HepG2 (cell line): ENCODE results near the gene MAP2K3. TPM values are rescaled to one million over a fixed set of nuclear protein-coding genes. Genes with fewer than 3 reads are reported as not detected.

Experiments used
- ATAC-seq: fragments of 200-7000 bp; cut with Tn5 transposase; 3 replicates; pipeline ENCODE4 v1.9.1; 2020; ENCODE audit warnings: mild to moderate bottlenecking, moderate library complexity
- BruUV-seq: library from RNA; stranded (reverse); fragments of 400-500 nt; replicated peaks from 2 replicates; lab custom pipeline; 2021; lab: Mats Ljungman, UMichigan
- CTCF ChIA-PET: fragments of 300-600 bp; formaldehyde crosslinking; extraction: SDS; loops from one replicate; lab custom pipeline; 2021; ENCODE audit warnings: low total read pairs, inconsistent platforms, low intra/inter-chr PET ratio; lab: Yijun Ruan, JAX
- POLR2A ChIA-PET: fragments of 350-600 bp; sonication (Branson Sonifier 250); formaldehyde crosslinking; loops from one replicate; lab custom pipeline; 2020; ENCODE audit warnings: antibody characterized with exemption, inconsistent platforms; lab: Yijun Ruan, JAX
- DNase-seq: peaks from one replicate; pipeline ENCODE4 v3.0.0-alpha.2; 2015; ENCODE audit warnings: low spot score
- FAIRE-seq: peaks from 3 replicates; lab custom pipeline; 2011; peaks lifted over from hg19 to GRCh38; lab: Jason Lieb, UNC
- H2AFZ ChIP-seq: one replicate; pipeline ENCODE4 v1.6.1; 2011; ENCODE audit warnings: low read length, inconsistent platforms
- H3K27ac ChIP-seq: fragments of 300-600 bp; 3 replicates; pipeline ENCODE4 v1.8.0; 2011; ENCODE audit warnings: mixed run types, mild to moderate bottlenecking, mixed read lengths, low read length, inconsistent platforms; ENCODE audit not compliant: insufficient read depth; ENCODE audit errors: extremely low read length
- H3K27me3 ChIP-seq, 2 experiments: fragments of 200-600 bp in 1 of 2; 2 replicates in 1 of 2; 3 replicates in 1 of 2; pipeline versions ENCODE4 v1.6.0 to v1.8.0; 2011; ENCODE audit warnings: low read length in 2 of 2, mild to moderate bottlenecking in 2 of 2, moderate library complexity in 2 of 2, inconsistent platforms in 1 of 2; ENCODE audit not compliant: insufficient read depth in 2 of 2, control insufficient read depth in 1 of 2
- H3K36me3 ChIP-seq, 2 experiments: fragments of 200-600 bp in 1 of 2; replicated peaks in 1 of 2; 2 replicates in 1 of 2; 3 replicates in 1 of 2; pipeline versions ENCODE4 v1.5.1 to v1.8.0; 2011; ENCODE audit warnings: low read length in 2 of 2, inconsistent platforms in 1 of 2; ENCODE audit not compliant: insufficient read depth in 2 of 2, control insufficient read depth in 1 of 2
- H3K4me1 ChIP-seq: 2 replicates; pipeline ENCODE4 v1.5.1; 2012; ENCODE audit warnings: low read length, inconsistent platforms; ENCODE audit not compliant: insufficient read depth
- H3K4me2 ChIP-seq: 2 replicates; pipeline ENCODE4 v1.6.0; 2011; ENCODE audit warnings: low read depth, low read length, inconsistent platforms
- H3K4me3 ChIP-seq, 3 experiments: fragments of 200-600 bp in 1 of 3; sonication (generic), shearing (Covaris generic) in 1 of 3; replicated peaks in 1 of 3; 2 replicates each; pipeline ENCODE4 v1.5.1; 2011 to 2016; ENCODE audit warnings: low read length in 3 of 3, inconsistent platforms in 2 of 3, low read depth in 2 of 3, mild to moderate bottlenecking in 2 of 3, control low read depth in 1 of 3, mixed read lengths in 1 of 3; ENCODE audit not compliant: insufficient read depth in 1 of 3
- H3K79me2 ChIP-seq: one replicate; pipeline ENCODE4 v1.6.1; 2011; ENCODE audit warnings: low read length, inconsistent platforms; ENCODE audit not compliant: insufficient read depth
- H3K9ac ChIP-seq: 2 replicates; pipeline ENCODE4 v1.6.0; 2011; ENCODE audit warnings: mild to moderate bottlenecking, low read depth, low read length, inconsistent platforms; ENCODE audit not compliant: insufficient read depth
- H3K9me3 ChIP-seq: 2 replicates; pipeline ENCODE4 v1.5.1; 2012; ENCODE audit warnings: mild to moderate bottlenecking, low read length
- H4K20me1 ChIP-seq: 2 replicates; pipeline ENCODE4 v1.6.0; 2011; ENCODE audit warnings: inconsistent platforms, mild to moderate bottlenecking, low read length, moderate library complexity; ENCODE audit not compliant: insufficient read depth
- BRCA1 ChIP-seq: sonication (generic); formaldehyde crosslinking; IDR thresholded peaks from 2 replicates; pipeline ENCODE4 v1.4.0; 2020; ENCODE audit warnings: missing genetic modification reagents
- CREB1 ChIP-seq, 2 experiments: fragments of 450-650 bp in 1 of 2; IDR thresholded peaks; 2 replicates each; pipeline ENCODE4 v1.6.1; 2016 to 2017; ENCODE audit warnings: control low read depth in 1 of 2, mild to moderate bottlenecking in 1 of 2, missing compliant biosample characterization in 1 of 2, missing genetic modification characterization in 1 of 2
- DPF2 ChIP-seq: sonication (generic); formaldehyde crosslinking; IDR thresholded peaks from 2 replicates; pipeline ENCODE4 v1.4.0; 2020; ENCODE audit warnings: mild to moderate bottlenecking, low read depth, missing genetic modification reagents, borderline replicate concordance
- IRF2 ChIP-seq: IDR thresholded peaks from 2 replicates; pipeline ENCODE4 v1.6.1; 2018; ENCODE audit warnings: missing genetic modification reagents, missing compliant biosample characterization
- KMT2A ChIP-seq: sonication (generic); formaldehyde crosslinking; IDR thresholded peaks from 2 replicates; pipeline ENCODE4 v1.4.0; 2020; ENCODE audit warnings: missing genetic modification reagents
- MED13 ChIP-seq: sonication (generic); formaldehyde crosslinking; IDR thresholded peaks from 2 replicates; pipeline ENCODE4 v1.5.0; 2020; ENCODE audit warnings: missing genetic modification reagents
- MED8 ChIP-seq: sonication (generic); formaldehyde crosslinking; IDR thresholded peaks from 2 replicates; pipeline ENCODE4 v1.8.1; 2023; ENCODE audit warnings: mild to moderate bottlenecking, missing genetic modification reagents; ENCODE audit not compliant: insufficient replicate concordance
- RFXAP ChIP-seq: sonication (generic); formaldehyde crosslinking; IDR thresholded peaks from 2 replicates; pipeline ENCODE4 v1.4.0; 2020; ENCODE audit warnings: missing genetic modification reagents, borderline replicate concordance
- SMAD9 ChIP-seq: sonication (generic); formaldehyde crosslinking; IDR thresholded peaks from 2 replicates; pipeline ENCODE4 v1.5.1; 2020; ENCODE audit warnings: mild to moderate bottlenecking, missing genetic modification reagents
- SP140L ChIP-seq: sonication (generic); formaldehyde crosslinking; IDR thresholded peaks from 2 replicates; pipeline ENCODE4 v1.4.0; 2020; ENCODE audit warnings: missing genetic modification reagents, borderline replicate concordance
- TAF15 ChIP-seq: fragments of 200-400 bp; formaldehyde crosslinking; IDR thresholded peaks from one replicate; pipeline ENCODE4 v1.6.1; 2018; ENCODE audit warnings: mild to moderate bottlenecking, low read depth, low read length; ENCODE audit not compliant: poor library complexity, severe bottlenecking
- ZBTB3 ChIP-seq: sonication (generic); formaldehyde crosslinking; IDR thresholded peaks from 2 replicates; pipeline ENCODE4 v1.4.0; 2020; ENCODE audit warnings: low read depth, mild to moderate bottlenecking, moderate library complexity, missing genetic modification reagents, borderline replicate concordance
- ZNF180 ChIP-seq: sonication (generic); formaldehyde crosslinking; IDR thresholded peaks from 2 replicates; pipeline ENCODE4 v1.4.0; 2020; ENCODE audit warnings: low read depth, missing genetic modification reagents, borderline replicate concordance
- ZNF362 ChIP-seq: sonication (generic); formaldehyde crosslinking; IDR thresholded peaks from 2 replicates; pipeline ENCODE4 v1.4.0; 2020; ENCODE audit warnings: missing genetic modification reagents, mild to moderate bottlenecking, borderline replicate concordance
- ZNF431 ChIP-seq: sonication (generic); formaldehyde crosslinking; IDR thresholded peaks from 2 replicates; pipeline ENCODE4 v1.9.0; 2022; ENCODE audit warnings: missing genetic modification reagents, low read depth, mild to moderate bottlenecking, borderline replicate concordance
- ZNF44 ChIP-seq: sonication (generic); formaldehyde crosslinking; IDR thresholded peaks from 2 replicates; pipeline ENCODE4 v1.5.1; 2020; ENCODE audit warnings: mild to moderate bottlenecking, missing genetic modification reagents
- ZNF451 ChIP-seq: sonication (generic); formaldehyde crosslinking; IDR thresholded peaks from 2 replicates; pipeline ENCODE4 v1.5.0; 2020; ENCODE audit warnings: mild to moderate bottlenecking, missing genetic modification reagents
- ZNF569 ChIP-seq: sonication (generic); formaldehyde crosslinking; IDR thresholded peaks from 2 replicates; pipeline ENCODE4 v1.5.0; 2020; ENCODE audit warnings: mild to moderate bottlenecking, missing genetic modification reagents, moderate library complexity, borderline replicate concordance
- ZNF629 ChIP-seq: sonication (generic); formaldehyde crosslinking; conservative IDR thresholded peaks from 2 replicates; pipeline ENCODE4 v1.5.0; 2020; ENCODE audit warnings: missing genetic modification reagents
- ZNF772 ChIP-seq: sonication (generic); formaldehyde crosslinking; IDR thresholded peaks from 2 replicates; pipeline ENCODE4 v1.5.0; 2020; ENCODE audit warnings: mild to moderate bottlenecking, missing genetic modification reagents
- WGBS: methylation state at CpG from one replicate; pipeline ENCODE4 v1.1.6; 2017; ENCODE audit warnings: low lambda C conversion rate; 5-methylcytosine and 5-hydroxymethylcytosine counted together
- in situ Hi-C: cut with HindIII; loops from 2 replicates; pipeline ENCODE4 v1.10.0; 2017; ENCODE audit warnings: low pct_unique_long_range_greater_than_20kb; ENCODE audit not compliant: extremely low pct_ligation_motif_present
- intact Hi-C: fragments of 100-400 bp; cut with micrococcal nuclease; formaldehyde crosslinking; loops from one replicate; pipeline ENCODE4 v1.10.0; 2022; ENCODE audit not compliant: unreplicated experiment
- polyA plus RNA-seq, 8 experiments: library from polyadenylated mRNA; depleted of rRNA in 3 of 8; stranded (reverse) in 7 of 8; unstranded in 1 of 8; fragments of >200 nt; fragmentation: Illumina TruSeq in 4 of 8; extraction: Trizol in 4 of 8; gene quantifications; 2 replicates each; pipeline versions ENCODE4 v1.2.1 to v1.2.3, GENCODE V29; 2011 to 2016; ENCODE audit warnings: low read depth in 4 of 8, missing spikeins in 1 of 8, mixed read lengths in 1 of 8; ENCODE audit not compliant: insufficient read depth in 1 of 8
- total RNA-seq, 5 experiments: library from RNA; depleted of rRNA; stranded (reverse); fragments of >200 nt; fragmentation: Illumina TruSeq; extraction: Trizol; gene quantifications; 2 replicates each; pipeline ENCODE4 v1.2.3, GENCODE V29; 2016; ENCODE audit warnings: low read depth in 1 of 5
- TF ChIP-seq, protein P1 (sequence below): sonication (generic); formaldehyde crosslinking; IDR thresholded peaks from 2 replicates; pipeline ENCODE4 v1.4.0; 2020; ENCODE audit warnings: mild to moderate bottlenecking, missing genetic modification reagents

Gene MAP2K3
- total and polyA plus RNA-seq, 2 of the 13 experiments (the other 11 are each of a cell fraction or from before 2014, with no cell fraction given) = 20.5 to 27.4 TPM

- TF ChIP-seq ZNF431 (CRISPR knock-in tag) (no peak), DPF2 (no peak), ZNF451 (CRISPR knock-in tag) (no peak), ZBTB3 (CRISPR knock-in tag) (no peak), RFXAP (CRISPR knock-in tag) (no peak), ZNF180 (CRISPR knock-in tag) (no peak)
- TF ChIP-seq, protein P1, sequence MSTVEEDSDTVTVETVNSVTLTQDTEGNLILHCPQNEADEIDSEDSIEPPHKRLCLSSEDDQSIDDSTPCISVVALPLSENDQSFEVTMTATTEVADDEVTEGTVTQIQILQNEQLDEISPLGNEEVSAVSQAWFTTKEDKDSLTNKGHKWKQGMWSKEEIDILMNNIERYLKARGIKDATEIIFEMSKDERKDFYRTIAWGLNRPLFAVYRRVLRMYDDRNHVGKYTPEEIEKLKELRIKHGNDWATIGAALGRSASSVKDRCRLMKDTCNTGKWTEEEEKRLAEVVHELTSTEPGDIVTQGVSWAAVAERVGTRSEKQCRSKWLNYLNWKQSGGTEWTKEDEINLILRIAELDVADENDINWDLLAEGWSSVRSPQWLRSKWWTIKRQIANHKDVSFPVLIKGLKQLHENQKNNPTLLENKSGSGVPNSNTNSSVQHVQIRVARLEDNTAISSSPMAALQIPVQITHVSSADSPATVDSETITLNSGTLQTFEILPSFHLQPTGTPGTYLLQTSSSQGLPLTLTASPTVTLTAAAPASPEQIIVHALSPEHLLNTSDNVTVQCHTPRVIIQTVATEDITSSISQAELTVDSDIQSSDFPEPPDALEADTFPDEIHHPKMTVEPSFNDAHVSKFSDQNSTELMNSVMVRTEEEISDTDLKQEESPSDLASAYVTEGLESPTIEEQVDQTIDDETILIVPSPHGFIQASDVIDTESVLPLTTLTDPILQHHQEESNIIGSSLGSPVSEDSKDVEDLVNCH (CRISPR knock-in tag) = no peak
These were observed 33.7 kb upstream of the MAP2K3 start (continued) for GRCh38 chr17:21250854-21251253.

DNA sequence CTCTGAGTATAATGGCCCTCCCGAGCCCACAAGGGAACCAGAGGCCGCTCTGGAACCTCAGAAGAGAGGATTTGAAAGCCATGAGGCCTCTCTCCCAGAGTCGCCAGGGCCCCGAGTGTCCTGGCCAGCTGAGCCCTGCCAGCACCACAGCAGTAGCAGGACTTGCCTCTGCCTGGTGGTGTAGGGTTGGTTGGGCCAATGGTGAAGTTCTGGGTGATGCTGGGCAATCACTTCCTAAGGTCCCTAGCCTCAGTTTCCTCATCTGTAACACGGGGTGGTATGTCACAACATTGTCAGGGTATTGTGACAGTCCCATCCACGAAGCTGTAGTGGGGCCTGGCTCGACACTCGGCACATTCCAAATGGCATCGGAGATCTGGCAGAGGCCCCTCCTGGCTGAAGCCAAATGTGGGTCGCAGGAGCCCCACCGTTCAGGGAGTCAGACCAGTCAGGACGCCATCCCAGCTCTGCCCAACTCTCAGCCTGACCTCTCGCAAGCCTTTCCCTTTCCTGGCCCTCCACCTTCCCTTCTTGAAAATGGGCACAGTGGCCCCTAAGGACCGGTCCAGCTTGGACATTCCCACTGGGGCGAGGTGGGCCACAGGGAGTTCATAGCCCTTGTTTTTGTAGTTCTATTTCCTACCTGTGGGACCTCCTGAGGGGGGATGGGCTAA lies 33.0 kb upstream of the MAP2K3 start:
- Histone ChIP-seq H3K4me1 (peaks cover 28% of the 10 kb centered on the region), H2AFZ (no peak overlapping the region), H3K36me3 (no peaks in the 10 kb centered on the region), H3K4me3 (no peak overlapping the region), H3K27ac (no peak overlapping the region), H3K4me2 (peak overlapping the region; percentile 87; the same call in 1 of the 2 replicates), H3K79me2 (no peaks in the 10 kb centered on the region), H4K20me1 (peaks cover 6% of the 10 kb centered on the region; the same call in 1 of the 2 replicates), H3K9ac (no peak overlapping the region), H3K9me3 (no peaks in the 10 kb centered on the region), H3K27me3 (peaks cover 3 to 39% of the 10 kb centered on the region in 2 experiments; a peak in 4 of 5 replicates)
- no peak for ATAC-seq
- in situ Hi-C loops = no loop called here
- ChIA-PET CTCF (no interaction called here), POLR2A (no interaction called here)
- BruUV-seq = no TSS peak
- no peak for FAIRE-seq
- WGBS = 56% methylated on average over 8 of the region's 15 CpGs
- intact Hi-C loops = loop anchor here (5.0 kb wide), 1 partner anchor 36 kb away; no protein-coding TSS in a partner anchor
- no peak for DNase-seq
- TF ChIP-seq SMAD9 (no peak), ZNF569 (CRISPR knock-in tag) (no peak), IRF2 (CRISPR knock-in tag) (no peak), SP140L (CRISPR knock-in tag) (no peak), CREB1 (IDR thresholded peaks at IDR 0.05) (no peak), CREB1 (CRISPR knock-in tag; IDR thresholded peaks at IDR 0.05) (no peak), ZNF772 (CRISPR knock-in tag) (no peak), ZNF44 (CRISPR knock-in tag) (no peak), TAF15 (no peak), MED13 (CRISPR knock-in tag) (no peak), KMT2A (CRISPR knock-in tag) (no peak), ZNF629 (CRISPR knock-in tag) (peak; percentile 78), MED8 (CRISPR knock-in tag) (no peak), BRCA1 (CRISPR knock-in tag) (no peak), ZNF362 (no peak)
